ENCODE measurements around the gene FARSB. TPM values are rescaled to one million over a fixed set of nuclear protein-coding genes. Genes with fewer than 3 reads are reported as not detected.

The FARSB gene
- total RNA-seq, 1 donor from 2014 or later, result 16.4 TPM

GRCh38 chr2:222523783-222524544, 131.9 kb downstream of the FARSB start:
- ATAC-seq, result no peak
- no peak for DNase-seq (ENCODE audit: low spot score)
- intact Hi-C loops (cut with DNase I), result no loop called here

- DNase-seq (ENCODE audit: low spot score), result no peak
- intact Hi-C loops (cut with DNase I), result no loop called here
- no peak for ATAC-seq
These were observed 133.8 kb downstream of the FARSB start for GRCh38 chr2:222522082-222522481.

GRCh38 chr2:222521099-222521498, 134.8 kb downstream of the FARSB start:
- DNase-seq (ENCODE audit: low spot score) (no peak), ATAC-seq (no peak)
- intact Hi-C loops (cut with DNase I), result no loop called here

Other genes with a start within 250 kb of the FARSB start
- gene SGPP2, start 231.5 kb downstream of the FARSB start, total RNA-seq, result 0.53 TPM
- 0.45 TPM for gene MOGAT1, start 15.6 kb upstream of the FARSB start, total RNA-seq
- 70.5 TPM for gene ACSL3, start 204.9 kb upstream of the FARSB start, total RNA-seq